HFF-Myc (cell line): Measurements from ENCODE around the gene RADIL.
"Not testable (repeated sequence)": the region's sequence is repeated elsewhere in the genome, so short reads cannot be mapped to it uniquely, and the experiment has no call there.

Experiments
- DNase-seq: peaks from one replicate; pipeline ENCODE4 v3.0.0-alpha.2; 2011; ENCODE audit warnings: low read depth; ENCODE audit errors: extremely low read depth
- H3K4me3 ChIP-seq: replicated peaks from 2 replicates; pipeline ENCODE4 v1.5.1; 2011; ENCODE audit warnings: low read depth, mild to moderate bottlenecking, control low read depth, low read length
- TF ChIP-seq, protein P1 (sequence below): IDR thresholded peaks from 2 replicates; pipeline ENCODE4 v1.5.1; 2012; ENCODE audit warnings: mild to moderate bottlenecking, low read depth, low read length, control low read depth; ENCODE audit errors: missing control alignments

RADIL gene

DNA sequence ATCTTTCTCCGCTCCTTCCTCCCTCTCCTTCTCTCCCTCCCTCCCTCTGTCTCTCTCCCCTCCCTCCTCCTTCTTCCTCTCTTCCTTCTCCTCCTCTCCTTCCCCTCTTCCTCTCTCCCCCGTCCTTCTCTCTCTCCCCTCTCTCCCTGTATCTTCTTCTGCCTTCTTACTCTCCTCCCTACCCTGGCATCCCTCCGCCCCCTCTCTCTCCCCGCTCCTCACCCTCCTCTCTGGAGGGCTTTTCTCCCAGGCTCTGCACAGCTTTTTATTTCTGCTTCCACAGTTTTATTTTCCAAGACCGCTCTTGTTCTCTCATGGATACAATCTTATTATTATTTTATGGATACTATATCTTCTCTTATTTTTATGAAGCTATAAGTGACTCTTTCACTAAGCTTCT lies 75.5 kb downstream of the RADIL start:
- no peak overlapping the region for H3K4me3 ChIP-seq
- DNase-seq = no peak
- TF ChIP-seq, protein P1, sequence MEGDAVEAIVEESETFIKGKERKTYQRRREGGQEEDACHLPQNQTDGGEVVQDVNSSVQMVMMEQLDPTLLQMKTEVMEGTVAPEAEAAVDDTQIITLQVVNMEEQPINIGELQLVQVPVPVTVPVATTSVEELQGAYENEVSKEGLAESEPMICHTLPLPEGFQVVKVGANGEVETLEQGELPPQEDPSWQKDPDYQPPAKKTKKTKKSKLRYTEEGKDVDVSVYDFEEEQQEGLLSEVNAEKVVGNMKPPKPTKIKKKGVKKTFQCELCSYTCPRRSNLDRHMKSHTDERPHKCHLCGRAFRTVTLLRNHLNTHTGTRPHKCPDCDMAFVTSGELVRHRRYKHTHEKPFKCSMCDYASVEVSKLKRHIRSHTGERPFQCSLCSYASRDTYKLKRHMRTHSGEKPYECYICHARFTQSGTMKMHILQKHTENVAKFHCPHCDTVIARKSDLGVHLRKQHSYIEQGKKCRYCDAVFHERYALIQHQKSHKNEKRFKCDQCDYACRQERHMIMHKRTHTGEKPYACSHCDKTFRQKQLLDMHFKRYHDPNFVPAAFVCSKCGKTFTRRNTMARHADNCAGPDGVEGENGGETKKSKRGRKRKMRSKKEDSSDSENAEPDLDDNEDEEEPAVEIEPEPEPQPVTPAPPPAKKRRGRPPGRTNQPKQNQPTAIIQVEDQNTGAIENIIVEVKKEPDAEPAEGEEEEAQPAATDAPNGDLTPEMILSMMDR = no peak

DNA sequence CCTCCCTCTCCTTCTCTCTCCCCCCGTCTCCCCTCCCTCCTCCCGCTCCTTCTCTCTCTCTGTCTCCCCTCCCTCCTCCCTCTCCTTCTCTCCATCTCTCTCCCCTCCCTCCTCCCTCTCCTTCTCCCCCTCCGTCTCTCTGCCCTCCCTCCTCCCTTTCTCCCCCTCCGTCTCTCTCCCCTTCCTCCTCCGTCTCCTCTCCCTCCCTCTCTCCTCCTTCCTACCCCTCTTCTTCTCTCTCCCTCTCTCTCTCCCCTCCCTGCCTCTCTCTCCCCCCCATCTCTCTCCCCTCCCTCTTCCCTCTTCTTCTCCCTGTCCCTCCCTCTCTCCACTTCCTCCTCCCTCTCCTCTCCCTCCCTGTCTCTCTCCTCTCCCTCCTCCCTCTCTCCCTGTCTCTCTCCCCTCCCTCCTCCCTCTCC lies 75.9 kb downstream of the RADIL start:
- TF ChIP-seq, protein P1 = no peak
- DNase-seq = no peak
- no peak overlapping the region for H3K4me3 ChIP-seq

DNA sequence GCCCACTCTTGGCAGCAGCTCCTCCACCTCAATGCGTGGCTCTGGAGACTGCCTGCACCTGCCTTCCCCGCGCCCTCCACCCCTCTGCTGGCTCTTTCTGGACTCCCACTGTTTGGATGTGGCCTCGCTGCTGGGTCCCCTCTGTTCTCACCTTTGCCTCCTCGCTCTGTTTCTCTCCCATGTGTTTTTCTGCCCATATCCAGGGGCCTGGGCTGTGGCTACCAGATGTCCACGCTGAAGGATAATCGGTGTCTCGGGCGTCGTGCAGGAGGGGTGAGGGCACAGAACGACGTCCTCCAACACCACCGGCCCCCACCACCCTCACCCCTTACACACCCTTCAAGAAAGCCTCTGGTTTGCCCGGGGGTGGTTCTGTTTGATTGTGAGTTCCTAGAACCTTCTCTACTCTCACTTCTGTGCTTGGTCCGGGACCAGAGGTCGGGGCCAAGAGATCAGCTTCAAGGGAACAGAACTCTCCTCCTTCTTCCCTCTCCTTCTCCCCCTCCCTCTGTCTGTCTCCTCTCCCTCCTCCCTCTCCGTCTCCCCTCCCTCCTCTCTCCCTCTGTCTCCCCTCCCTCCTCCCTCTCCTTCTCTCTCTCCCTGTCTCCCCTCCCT lies 76.4 kb downstream of the RADIL start:
- TF ChIP-seq, protein P1 = no peak
- DNase-seq = no peak
- H3K4me3 ChIP-seq = no peak overlapping the region

GRCh38 chr7:4805984-4806300 lies 77.6 kb downstream of the RADIL start:
- DNase-seq = no peak
- H3K4me3 ChIP-seq = no peak overlapping the region
- TF ChIP-seq, protein P1 = no peak

DNA sequence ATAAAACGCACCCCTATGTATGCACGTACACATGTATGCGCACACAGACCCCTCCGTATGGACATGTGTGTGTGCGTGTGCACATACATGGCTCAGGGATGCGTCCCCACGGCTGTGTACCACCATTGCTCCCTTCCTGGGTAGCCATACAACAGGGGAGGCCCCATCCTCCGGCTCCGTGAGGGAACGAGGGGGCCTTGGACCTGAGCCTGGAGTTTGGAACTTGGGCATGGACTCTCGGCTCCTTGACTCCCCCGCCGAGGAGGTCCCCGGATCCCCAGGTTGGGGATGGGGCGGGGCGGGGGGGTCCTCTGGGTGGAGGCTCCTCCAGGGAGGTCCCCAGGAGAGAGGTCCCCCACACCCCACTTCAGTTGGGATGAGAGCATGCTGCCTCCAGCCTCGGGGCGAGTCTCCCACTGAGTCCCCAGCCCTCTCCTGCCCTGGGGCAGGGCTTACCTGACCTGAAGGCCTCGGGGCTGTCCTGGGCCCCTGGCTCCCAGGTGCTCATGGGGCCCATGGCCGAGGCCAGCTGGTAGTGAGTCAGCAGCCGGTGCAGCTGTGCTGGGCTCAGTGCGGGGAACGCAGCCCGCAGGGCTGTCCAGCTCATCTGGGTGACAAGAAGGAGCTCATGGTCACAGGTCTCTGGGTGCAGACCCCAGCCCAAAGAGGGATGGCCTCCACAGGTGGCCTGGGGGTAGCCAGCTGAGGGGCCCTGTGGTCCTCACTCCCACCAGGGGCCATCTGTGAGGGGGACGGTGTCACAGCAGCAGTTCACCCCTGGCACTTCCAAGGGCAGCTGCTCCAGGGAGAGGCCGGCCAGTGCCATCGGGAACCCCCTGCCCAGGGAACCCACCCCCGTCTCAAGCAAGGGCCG lies 78.2 kb downstream of the RADIL start:
- TF ChIP-seq, protein P1 = no peak
- no peak for DNase-seq
- no peak overlapping the region for H3K4me3 ChIP-seq

GRCh38 chr7:4803397-4804241 lies 79.9 kb downstream of the RADIL start:
- TF ChIP-seq, protein P1 = no peak

GRCh38 chr7:4802577-4802976 lies 80.9 kb downstream of the RADIL start:
- not testable (repeated sequence) for DNase-seq, H3K4me3 ChIP-seq

More at GRCh38 chr7:4803397-4804241, 79.9 kb downstream of the RADIL start:
- no peak for DNase-seq
- no peak overlapping the region for H3K4me3 ChIP-seq
